GM18519 (cell line): Measurements from ENCODE around the gene RPA3.
A peak's percentile ranks its signal among the peaks of the same experiment; 100 is the strongest.

Experiments used
- ATAC-seq: cut with Tn5 transposase; IDR thresholded peaks from one replicate; pipeline ENCODE4 v1.9.1; 2021; ENCODE audit warnings: mild to moderate bottlenecking, moderate library complexity; ENCODE audit not compliant: unreplicated experiment, low FRiP score

Gene RPA3

DNA sequence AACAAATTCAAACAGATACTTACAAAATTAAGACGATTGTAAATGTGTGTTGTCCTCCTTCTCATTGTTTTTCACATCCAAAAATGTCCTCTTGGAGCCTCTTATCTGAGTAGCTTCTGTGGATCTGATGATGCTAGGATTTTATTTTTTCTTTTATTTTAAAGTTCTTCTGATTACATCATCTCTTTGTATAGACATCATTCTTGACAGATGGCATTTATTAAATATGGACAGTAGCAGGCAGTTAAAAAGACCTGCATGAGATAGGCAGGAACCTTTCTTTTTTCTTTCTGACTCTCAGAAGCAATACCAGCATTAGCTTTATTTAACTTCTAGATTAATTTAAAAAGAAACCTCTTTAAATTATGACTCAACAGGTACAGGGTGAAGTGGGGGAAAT lies at the start of gene RPA3:
RPA3 (minus strand) TSS at position 116 of the 400 bp plus-strand sequence. CDS start 78,189 bp downstream, outside the sequence.
- no peak for ATAC-seq

GRCh38 chr7:7766671-7767070 lies 48.3 kb upstream of the RPA3 start:
- ATAC-seq = no peak

DNA sequence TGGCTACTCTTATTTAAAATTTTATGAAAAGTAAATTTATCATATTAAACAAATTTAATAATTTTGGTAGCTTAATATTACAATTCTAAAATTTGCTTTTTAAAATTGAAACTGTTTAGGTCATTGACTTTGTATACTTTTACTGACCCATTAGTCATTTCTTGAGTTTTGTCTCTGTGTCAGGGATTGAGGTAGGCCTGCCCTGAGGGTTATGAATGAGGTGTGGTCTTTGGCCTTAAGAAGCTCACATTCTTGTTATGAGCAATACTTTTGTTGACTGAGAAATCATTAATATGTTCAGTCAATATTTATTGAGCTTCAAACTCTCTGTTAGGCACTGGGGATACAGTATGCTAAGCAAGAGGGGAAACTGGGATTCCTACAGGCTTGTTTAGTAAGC lies 47.0 kb upstream of the RPA3 start:
- no peak for ATAC-seq

DNA sequence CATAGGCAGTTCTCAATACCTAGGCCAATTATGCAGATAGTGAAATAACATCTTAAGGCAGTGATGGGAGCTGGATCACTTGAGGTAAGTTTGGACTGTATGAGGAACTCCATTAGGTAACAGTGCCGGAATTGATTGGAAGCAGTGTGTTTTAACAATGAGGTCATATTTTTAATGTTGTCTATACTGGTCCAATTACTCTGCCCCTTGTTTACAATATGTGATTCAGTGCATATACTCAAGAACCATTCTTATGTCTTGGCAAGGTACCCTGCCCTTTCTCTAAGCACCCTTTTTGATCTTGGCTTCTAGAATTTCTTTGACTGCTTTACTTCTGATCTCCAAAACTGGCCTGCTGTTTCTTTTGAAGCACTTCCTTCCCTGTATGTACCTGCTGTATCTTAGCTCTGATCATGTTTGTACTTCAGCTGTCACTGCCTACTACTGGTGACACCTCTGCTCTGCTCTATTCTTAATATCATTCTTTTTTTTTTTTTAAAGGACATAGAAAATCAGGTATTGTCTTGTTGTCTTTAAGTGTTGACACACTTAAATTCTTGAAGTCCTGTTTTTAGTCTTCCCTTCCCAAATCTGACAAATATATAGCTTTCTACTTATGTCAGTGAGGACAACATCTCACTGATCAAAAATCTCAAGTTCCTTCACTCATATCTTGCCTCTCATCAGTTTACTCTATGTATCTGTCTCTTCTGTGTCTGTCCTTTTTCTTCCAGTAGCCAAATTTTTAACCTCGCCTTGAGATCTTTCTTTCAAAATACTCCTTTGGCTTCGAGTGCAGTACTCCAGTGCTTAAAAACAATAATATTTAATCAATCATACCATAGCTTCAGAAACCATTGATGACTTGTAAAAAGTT lies 46.4 kb upstream of the RPA3 start:
- ATAC-seq = no peak

- ATAC-seq = peak; percentile 63
Observed at GRCh38 chr7:7761974-7762779, 43.8 kb upstream of the RPA3 start.

- no peak for ATAC-seq
Observed at GRCh38 chr7:7761340-7761973, 43.0 kb upstream of the RPA3 start.

- ATAC-seq = no peak
Observed at GRCh38 chr7:7757576-7757975, 39.2 kb upstream of the RPA3 start.

DNA sequence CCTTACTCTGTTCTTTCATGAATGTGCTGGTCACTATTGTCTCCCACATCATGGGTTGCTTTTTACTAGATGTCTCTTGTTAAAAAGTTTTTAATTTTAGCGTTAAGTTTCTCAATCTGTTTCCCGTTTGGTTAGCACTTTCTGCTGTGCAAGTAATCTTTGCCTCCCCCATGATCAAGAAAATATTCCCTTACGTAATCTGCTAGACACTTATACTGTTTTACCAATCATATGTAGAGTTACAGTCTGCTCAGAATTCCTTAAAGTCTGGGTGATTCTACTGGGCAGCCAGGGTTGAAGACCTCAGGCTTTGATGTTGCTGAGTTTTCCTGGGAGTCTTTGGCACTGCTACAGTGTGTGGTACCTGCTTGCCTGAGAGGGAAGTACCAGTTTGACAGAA lies 38.2 kb upstream of the RPA3 start:
- ATAC-seq = no peak

- no peak for ATAC-seq
Observed at GRCh38 chr7:7751243-7752092, 33.1 kb upstream of the RPA3 start.

DNA sequence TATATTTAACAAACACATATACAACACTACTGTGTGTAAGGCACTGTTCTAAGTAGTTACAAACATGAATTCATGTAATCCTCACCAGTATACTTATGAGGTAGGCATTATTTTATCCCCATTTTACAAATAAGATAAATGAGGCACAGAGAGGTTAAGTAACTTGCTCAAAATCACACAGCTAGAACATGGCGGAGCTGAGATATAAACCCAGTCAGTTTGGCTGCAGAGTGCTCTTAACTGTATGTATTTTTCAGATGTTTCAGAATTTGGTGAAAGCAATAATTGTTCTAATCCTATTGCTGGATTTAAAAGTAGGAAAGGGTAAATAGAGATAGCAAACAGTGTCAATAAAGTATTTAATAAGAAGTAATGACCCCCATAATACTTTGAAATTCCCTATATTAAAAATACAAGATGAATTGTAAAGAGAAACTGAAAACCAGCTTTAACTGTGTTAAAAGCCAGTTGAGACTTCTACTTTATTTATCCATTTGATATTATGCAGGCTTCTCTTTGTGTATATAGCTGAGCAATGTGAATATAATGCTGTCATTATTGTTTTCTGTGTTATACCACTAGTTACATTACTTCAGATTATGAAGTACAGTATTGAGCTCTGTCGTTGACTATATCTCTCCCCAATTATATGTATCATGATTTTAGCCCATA lies 32.3 kb upstream of the RPA3 start:
- ATAC-seq = no peak

DNA sequence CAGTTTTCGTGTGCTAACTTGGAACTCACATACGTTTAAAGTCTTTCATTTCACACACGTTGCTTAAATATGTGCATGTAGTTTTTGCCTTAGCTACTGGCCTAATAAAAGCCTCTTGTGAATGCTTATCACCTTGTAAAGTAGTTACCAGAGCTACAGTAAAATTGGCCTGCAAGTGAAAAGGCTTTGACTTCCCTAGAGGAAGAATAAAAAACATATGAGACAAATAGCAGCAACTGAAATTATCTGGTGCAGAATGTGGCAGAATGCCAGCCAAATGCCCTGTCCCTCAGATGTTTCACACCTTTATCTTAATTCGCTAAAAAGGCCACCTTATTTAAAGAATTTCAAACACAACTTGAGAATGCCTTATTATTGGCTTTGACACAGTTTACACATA lies 28.1 kb upstream of the RPA3 start:
- no peak for ATAC-seq

- no peak for ATAC-seq
Observed at GRCh38 chr7:7745966-7746365, 27.6 kb upstream of the RPA3 start.

- no peak for ATAC-seq
Observed at GRCh38 chr7:7745258-7745657, 26.9 kb upstream of the RPA3 start.

DNA sequence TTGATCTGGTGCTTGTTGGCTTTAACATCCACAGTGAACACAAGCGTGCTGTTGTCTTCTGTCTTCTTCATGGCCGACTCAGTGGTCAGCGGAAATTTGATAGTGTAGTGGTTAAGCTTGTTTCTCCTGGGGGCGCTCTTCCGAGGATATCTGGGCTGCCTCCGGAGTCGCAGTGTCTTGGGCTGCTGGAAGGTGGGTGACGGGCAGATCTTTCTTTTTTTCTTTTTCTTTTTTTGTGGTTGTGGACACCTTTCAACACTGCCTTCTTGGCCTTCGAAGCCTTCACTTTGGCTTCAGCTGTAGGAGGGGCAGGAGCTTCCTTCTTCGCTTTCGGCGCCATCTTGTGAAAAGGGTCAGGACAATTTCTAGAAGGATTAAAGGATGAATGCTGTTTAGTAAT lies 23.8 kb upstream of the RPA3 start:
- no peak for ATAC-seq

DNA sequence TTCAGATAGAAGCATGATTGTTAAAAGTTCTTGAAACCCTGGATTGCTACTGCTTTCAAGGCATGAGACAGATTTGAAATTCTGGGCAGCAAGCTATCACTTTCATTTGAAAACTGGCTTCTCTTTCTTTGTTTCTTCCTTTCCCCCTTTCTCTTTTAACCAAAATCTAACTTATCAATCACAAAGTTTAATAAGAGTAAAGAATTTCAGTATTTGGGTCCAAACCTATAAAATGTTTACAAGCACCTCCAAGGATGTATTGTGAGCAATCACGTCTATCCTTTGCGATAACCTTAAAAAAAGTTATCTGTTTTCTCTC lies 21.6 kb upstream of the RPA3 start:
- no peak for ATAC-seq

- ATAC-seq = no peak
Observed at GRCh38 chr7:7739204-7740036, 21.0 kb upstream of the RPA3 start.

GRCh38 chr7:7738622-7739021 lies 20.2 kb upstream of the RPA3 start:
- no peak for ATAC-seq

GRCh38 chr7:7738177-7738576 lies 19.8 kb upstream of the RPA3 start:
- no peak for ATAC-seq

- no peak for ATAC-seq
Observed at GRCh38 chr7:7737674-7738073, 19.3 kb upstream of the RPA3 start.
